GM21423 (cell line): ENCODE data around the gene DAZAP1.
"Not testable (repeated sequence)": the region's sequence is repeated elsewhere in the genome, so short reads cannot be mapped to it uniquely, and the experiment has no call there.

Source experiments
- ATAC-seq: cut with Tn5 transposase; IDR thresholded peaks from one replicate; pipeline ENCODE4 v1.9.1; 2021; ENCODE audit warnings: mild to moderate bottlenecking, moderate library complexity; ENCODE audit not compliant: unreplicated experiment

DAZAP1 gene

DNA sequence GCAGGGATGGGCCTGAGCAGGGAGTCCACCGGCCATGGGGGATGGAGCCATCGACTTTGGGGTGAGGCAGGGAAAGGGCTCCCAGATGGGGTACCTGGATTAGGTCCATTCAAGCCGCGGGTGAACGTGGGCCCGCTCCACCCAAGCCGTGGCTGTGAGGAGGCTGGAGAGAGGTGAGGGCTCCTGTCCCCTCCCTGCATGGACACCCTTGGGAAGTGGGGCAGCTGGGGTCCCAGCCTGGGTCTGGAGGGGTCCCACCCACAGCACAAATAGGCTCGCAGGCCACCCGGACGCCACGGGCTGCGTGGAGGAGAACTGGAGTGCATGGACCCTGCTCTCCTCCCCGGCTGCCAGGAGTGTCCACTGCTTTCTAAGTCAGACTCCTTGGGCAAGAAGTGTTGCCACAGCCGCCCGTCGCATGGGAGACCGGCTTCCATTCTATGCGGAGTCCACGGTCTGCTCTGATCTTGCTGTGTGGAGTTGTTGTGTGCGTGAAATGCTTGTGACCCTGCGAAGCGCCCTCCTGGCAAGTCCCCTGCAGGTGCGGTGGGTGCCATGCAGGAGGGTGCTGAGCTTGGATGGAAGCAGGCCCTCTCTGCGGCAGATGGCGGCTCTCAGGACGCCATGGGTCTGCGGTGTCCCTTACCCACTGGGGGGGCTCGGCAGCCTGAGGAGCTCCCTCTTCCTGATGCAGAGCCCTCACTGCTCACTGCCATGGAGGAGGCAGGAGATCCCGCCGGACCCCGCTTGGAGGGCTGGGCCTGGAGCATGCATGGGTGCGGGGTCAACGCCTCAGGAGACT is 2.0 kb downstream of the DAZAP1 start:
- no peak for ATAC-seq

- ATAC-seq: no peak
Observed at GRCh38 chr19:1410136-1410786, 2.9 kb downstream of the DAZAP1 start.

DNA sequence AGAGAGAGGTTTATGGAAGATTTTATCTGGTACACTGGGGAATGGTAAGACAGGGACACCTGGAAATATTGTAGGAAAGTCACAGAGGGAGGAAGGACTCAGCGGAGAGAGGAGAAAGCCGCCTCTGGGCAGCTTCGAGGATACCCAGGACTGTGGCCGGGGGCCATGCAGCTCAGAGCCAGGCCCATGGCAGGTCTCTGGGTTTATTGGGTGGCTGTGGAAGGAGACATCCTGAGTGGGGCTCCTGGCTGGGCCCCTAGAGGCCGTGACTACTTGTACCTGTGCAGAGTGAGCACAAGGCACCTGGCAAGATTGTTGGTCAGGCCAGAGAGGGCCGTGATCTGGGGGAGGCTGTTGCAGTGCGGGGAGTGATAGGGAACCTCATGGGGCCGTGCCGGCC is 3.4 kb downstream of the DAZAP1 start:
- ATAC-seq: no peak

DNA sequence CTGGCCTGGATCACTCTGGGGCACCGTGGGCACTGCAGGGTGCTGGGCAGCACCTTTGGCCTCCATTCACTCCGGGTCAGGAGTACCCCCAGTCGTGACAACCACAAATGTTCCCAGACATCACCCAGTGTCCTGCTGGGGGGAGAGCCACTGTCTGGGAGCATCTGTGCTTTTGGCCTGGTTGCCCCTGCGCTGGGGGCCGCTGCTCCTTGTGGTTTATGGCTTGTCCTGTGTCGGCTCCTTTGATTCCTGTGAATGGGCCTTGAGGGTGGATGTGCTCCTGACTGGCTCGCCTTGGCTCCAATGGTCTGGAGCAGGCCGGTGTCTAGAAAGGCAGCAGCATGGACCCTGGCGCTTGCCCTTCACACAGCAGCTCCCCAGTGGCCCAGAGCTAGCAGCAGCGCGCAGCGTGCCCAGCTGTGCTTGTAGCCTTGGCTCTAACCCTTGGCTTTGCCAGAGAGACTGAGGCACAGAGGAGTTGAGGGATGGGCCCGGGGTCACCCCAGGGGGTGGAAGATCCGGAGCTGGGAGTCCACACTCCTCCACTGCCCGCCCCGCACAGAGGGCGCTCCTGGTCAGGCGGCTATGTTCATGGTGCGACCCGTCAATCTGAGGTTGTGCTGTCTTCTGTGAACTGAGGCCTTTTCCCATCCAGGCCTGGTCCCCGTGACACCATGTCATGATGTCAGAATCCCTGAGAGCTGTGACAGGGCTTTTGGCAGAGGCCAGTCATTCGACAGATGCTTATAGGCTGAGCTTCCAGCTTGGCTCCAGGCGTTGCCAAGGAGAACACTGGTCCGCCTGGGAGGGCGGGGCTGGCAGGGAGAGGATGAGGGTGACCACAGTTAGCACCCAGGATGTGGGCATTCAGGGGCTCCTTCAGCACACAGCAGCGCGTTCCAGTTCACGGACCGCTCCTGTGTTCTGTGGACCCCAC is 4.1 kb downstream of the DAZAP1 start:
- ATAC-seq: no peak

DNA sequence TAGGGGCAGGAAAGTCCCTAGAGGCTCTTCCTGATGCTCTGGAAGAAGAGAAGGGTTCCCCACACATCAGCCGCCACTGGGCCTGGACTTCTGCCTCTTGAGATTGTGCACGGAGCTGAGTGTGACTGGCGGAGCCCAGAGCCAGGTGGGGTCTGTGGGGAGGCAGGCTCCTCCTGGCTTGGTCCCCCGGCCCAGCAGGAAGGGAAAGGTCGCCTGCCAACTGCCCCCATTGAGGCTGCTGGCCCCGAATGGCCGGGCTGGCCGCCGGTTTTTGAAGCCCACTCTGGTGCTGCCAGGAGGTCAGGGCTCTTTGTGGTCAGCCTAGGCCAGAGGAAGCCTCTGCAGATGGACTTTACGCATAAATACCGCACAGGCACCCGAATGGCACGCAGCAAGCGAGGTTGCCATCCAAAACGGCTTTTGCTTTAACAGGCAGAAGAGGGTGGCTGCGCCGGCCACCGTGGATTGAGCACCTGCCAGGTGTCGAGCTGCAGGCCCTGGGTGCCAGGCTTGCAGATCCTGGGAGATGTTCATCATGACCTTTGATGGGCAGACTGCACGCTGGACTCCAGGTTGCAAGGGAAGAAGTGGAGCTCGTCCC is 5.0 kb downstream of the DAZAP1 start:
- no peak for ATAC-seq

DNA sequence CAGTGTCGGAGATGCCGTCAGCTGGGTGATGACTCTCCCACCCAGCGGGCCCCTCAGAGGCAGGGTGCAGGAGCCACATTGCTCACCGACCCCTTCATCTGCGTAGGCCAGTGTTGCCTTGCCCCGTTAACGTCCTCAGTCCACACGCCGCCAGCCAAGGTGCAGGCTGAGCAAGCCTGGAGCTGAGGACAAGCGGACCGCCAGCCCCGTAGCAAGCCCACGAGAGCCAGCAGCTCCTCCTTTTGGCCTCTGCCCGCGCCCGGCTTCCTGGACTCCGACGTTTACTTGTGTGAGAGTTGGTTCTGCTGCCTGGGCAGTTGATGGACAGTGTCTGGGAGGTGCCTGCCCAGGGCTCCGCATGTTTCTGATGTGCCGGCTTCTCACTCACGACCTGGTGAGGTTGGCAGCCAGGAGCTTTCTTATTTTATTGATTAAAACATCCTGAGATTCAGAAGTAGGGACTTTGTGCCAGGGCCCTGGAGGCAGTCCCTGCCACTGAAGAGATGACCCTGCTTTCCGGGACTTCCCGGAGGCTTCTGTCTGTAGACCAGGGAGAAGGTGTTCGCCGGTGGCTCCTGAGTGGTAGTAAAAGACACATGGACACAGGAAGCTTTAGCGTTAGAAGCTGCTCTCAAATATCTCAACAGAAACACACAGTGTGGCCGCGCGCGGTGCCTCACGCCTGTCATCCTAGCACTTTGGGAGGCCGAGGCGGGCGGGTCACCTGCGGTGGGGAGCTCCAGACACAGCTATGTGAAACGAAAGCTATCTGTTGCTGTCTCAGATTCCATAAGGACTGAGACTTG is 5.8 kb downstream of the DAZAP1 start:
- no peak for ATAC-seq

- no peak for ATAC-seq
Observed at GRCh38 chr19:1416014-1416841, 8.8 kb downstream of the DAZAP1 start.

DNA sequence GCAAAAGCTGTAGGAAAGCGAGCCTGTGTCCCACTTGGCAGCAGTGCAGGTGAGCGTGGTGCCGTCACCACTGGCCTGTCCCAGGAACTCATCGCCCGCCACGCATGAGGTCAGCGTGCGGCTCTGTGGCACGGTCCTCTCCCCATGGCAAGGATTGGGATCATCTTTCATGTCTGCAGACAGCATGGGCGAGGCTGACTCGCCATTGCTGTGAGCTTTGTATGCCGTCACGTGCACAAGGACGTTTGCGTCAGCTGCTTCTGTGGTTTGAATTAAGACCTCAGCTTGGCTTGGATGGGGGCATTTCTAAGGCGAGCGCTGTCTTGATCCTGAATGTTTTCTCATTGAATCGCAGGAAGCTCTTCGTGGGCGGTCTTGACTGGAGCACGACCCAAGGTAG is 9.8 kb downstream of the DAZAP1 start:
- ATAC-seq: no peak

DNA sequence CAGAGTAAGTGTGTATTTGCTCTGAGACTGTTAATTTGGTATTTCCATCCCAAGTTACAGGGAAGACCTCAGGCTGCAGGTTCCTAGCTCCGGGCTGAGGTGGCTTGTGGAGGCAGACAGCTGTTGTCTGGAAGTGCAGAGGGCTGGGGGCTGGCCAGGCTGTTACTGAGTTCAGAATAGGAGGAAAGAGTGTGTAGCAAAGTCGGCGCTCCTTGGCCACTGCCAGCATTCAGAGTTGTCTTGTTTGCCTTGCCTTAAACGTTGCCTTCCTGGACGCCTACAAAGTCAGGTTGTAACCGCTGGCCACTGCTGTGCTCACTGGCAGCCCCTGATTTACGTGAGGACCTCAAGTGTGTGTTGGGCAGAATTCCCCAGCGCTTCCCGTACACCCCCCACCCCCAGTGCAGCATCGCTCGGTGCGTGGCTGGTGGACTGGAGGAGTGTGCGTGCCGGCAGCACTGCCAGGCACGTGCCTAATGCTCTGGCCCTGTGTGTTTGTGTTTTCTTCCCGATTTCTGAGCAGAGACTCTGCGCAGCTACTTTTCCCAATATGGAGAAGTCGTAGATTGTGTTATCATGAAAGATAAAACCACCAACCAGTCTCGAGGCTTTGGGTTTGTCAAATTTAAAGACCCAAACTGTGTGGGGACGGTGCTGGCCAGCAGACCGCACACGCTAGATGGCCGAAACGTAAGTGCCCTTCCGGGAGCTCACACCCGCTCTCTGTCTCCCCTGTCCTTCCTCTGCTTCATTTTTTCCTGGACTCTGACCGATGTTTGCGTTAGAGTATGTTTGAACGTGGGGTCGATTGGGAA is 10.5 kb downstream of the DAZAP1 start:
- ATAC-seq: no peak

DNA sequence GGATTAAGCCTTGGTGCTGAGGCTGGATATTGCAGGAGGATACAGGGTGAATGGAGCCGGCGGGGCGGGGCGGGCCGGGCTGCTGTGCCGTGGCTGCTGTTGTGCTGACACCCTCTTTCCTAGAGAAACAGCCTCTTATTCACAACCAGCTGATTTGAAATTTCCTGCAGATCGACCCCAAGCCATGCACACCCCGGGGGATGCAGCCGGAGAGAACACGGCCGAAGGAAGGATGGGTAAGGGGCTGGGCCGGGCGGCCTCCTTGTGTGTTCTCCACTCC is 11.1 kb downstream of the DAZAP1 start:
- ATAC-seq: no peak

DNA sequence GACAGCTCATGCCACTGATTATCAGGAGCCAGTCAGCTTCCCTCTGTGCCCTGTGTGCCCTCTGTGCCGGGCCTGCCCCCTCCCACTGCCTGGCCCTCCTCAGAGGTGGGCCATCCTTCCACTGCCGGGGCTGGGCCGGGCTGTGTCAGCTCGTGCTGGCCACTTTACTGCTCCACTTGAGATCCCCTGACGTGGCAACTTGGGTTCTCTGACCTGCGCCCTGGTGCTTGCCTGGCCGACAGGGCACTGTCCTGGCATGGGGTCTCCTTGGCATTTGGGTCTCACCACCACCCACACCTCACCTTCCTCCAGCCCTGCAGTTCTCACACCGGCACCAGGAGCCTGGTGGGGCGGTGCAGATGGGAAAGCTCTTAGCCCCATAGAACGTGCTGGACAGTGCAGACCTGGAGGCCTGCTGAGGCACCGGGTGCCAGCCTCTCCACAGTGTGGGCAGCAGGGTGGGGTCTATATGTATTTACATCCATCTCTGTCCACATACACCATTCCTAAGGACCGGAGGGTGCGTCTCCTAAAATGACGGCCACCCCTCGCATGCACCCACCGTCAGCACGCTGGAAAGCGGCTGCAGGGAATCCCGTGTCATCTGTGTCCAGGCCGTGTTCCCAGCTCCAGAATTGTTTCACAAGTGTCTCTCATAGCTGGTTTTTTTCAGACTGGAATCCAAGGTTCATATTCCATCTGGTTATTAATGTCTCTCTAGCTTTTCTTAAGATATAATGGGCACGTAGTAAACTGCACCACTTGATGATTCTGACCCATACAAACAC is 11.8 kb downstream of the DAZAP1 start:
- no peak for ATAC-seq

GRCh38 chr19:1420085-1420484 is 12.7 kb downstream of the DAZAP1 start:
- not testable (repeated sequence) for ATAC-seq

DNA sequence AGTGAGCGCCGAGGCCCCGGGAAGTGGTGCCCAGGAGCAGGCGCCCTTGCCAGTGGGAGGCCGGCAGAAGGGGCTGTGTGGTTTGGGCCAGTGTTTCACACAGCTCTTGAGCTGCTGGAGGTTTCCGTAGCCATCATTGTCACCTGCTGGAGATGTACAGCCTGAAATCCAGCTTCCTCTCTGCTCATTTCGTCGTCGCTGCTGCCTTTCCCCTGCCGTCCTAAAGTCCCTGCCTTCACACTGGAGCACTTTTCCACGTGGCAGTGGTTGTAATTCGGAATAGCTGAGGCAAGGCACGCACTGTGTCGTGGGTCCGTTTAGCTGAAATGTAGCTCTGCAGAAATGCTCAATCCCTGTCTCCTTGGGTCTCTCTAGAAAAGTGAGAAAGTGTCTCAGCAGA is 13.2 kb downstream of the DAZAP1 start:
- no peak for ATAC-seq

GRCh38 chr19:1421218-1421957 is 14.0 kb downstream of the DAZAP1 start:
- no peak for ATAC-seq

DNA sequence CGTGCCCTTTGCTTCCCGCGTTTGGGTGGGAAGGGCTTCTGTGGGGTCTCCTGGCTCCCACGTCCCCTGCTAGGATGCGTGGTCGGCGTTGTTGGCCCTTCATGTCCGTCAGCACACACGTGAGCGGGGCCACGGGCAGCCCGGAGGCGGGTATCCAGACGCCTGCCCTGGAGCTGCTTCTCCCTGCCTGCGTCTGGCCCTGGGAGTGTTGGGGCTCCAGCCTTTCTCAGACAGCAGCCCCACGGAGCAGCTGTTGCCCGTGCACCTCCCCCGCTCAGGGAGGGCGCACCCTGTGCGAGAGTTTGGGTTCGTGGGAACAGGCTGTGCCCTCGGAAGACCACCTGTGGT is 14.5 kb downstream of the DAZAP1 start:
- ATAC-seq: no peak

- ATAC-seq: no peak
Observed at GRCh38 chr19:1422360-1422759, 15.0 kb downstream of the DAZAP1 start.

GRCh38 chr19:1422943-1423342 is 15.6 kb downstream of the DAZAP1 start:
- ATAC-seq: no peak
